ENCODE results near the gene MASP2. TPM values are rescaled to one million over a fixed set of nuclear protein-coding genes. Genes with fewer than 3 reads are reported as not detected.

The MASP2 gene
- total RNA-seq, 6 experiments from 2014 or later = 144 to 222 (median 185) TPM

DNA sequence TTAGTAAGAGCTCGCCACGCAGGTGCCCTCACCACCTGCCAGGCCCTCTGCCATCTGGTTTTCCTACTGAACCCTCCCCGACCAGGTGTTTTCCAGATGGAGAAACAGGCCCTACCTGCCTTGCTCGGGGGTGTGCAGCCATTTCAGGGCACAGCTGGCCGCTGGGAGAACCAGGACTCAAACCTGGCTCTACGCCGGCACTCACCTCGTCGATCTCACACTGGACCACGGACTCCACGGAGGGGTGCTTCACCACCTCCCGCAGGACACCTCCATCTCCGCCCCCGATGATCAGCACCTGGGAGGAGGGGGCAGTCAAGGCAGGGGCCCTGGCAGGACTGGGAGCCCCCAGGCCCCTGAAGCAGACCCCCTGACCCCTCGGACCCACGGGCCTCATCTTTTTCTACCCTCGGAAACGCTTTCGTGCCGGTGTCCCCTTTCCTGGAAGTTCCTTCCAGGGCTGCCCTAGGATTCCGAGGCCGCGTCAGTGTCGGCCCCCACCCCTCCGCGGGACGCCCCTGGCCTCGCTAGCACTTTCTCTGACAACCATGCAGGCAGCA lies 11.6 kb upstream of the MASP2 start:
- Histone ChIP-seq H3K4me1 (peaks cover 0 to 7% (median 3%) of the 10 kb centered on the region in 4 donors), H3K27me3 (no peaks in the 10 kb centered on the region), H3K4me3 (peak overlapping the region; percentile 75 to 94 (median 89)), H3K36me3 (peaks cover 0 to 13% (median under 1%) of the 10 kb centered on the region in 4 donors), H3K27ac (no peak overlapping the region), H3K9me3 (no peaks in the 10 kb centered on the region)
- no peak for TF ChIP-seq CTCF (IDR thresholded peaks at IDR 0.05)
- intact Hi-C loops (cut with DNase I) = no loop called here
- ATAC-seq = no peak
- DNase-seq = no peak
- 66% methylated on average over 11 of the region's 28 CpGs for WGBS (ENCODE audit: insufficient coverage, low coverage, low lambda C conversion rate, missing lambda C conversion rate)

DNA sequence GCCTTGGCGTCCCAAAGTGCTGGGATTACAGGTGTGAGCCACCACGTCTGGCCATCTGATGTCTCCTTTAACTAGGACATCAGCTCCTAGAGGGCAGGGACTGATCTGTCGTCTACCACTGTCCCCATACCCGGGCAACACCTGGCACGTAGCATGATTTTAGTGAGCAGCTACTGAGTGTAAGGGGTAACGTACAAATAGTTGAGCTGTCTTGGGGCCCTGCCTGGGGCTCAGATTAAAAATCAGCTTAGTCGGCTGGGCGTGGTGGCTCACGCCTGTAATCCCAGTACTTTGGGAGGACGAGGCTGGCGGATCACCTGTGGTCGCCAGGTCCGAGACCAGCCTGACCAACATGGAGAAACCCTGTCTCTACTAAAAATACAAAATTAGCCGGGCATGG lies 11.0 kb upstream of the MASP2 start:
- H3K36me3 ChIP-seq = peaks cover 0 to 13% (median under 1%) of the 10 kb centered on the region in 4 donors
- TF ChIP-seq CTCF (IDR thresholded peaks at IDR 0.05) (no peak), POLR2A (IDR thresholded peaks at IDR 0.05) (no peak)
- no peak for DNase-seq
- intact Hi-C loops (cut with DNase I) = no loop called here
- no peaks in the 10 kb centered on the region for H3K27me3 ChIP-seq
- H3K4me3 ChIP-seq = no peak overlapping the region
- no peak overlapping the region for H3K27ac ChIP-seq
- no peak for ATAC-seq
- no peaks in the 10 kb centered on the region for H3K9me3 ChIP-seq
- 92% methylated on average over 4 of the region's 14 CpGs for WGBS (ENCODE audit: insufficient coverage, low coverage, low lambda C conversion rate, missing lambda C conversion rate)
- peaks cover 0 to 7% (median 3%) of the 10 kb centered on the region in 4 donors for H3K4me1 ChIP-seq

DNA sequence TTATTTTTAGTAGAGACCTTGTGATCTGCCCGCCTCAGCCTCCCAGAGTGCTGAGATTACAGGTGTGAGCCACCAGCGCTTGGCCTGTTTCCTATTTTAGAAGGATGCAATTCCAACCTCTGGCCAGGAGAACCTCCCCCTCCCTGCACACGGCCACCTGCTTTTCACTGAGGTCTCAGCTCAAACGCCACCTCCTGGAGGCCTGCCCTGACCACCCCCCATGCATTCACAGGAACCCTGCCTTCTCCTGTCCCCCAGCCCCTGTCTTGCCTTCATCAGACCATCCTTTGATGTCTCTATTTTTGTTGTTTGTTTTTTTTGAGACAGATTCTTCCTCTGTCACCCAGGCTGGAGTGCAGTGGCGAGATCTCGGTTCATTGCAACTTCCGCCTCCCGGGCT lies 10.4 kb upstream of the MASP2 start:
- TF ChIP-seq CTCF (IDR thresholded peaks at IDR 0.05) (no peak), POLR2A (IDR thresholded peaks at IDR 0.05) (no peak)
- Histone ChIP-seq H3K4me3 (no peak overlapping the region), H3K4me1 (peaks cover 0 to 7% (median 3%) of the 10 kb centered on the region in 4 donors), H3K27me3 (no peaks in the 10 kb centered on the region), H3K9me3 (no peaks in the 10 kb centered on the region), H3K36me3 (peaks cover 0 to 13% (median under 1%) of the 10 kb centered on the region in 4 donors), H3K27ac (no peak overlapping the region)
- DNase-seq = no peak
- intact Hi-C loops (cut with DNase I) = no loop called here
- ATAC-seq = no peak
- WGBS (ENCODE audit: insufficient coverage, low coverage, low lambda C conversion rate, missing lambda C conversion rate) = 86% methylated on average over 6 of the region's 8 CpGs

DNA sequence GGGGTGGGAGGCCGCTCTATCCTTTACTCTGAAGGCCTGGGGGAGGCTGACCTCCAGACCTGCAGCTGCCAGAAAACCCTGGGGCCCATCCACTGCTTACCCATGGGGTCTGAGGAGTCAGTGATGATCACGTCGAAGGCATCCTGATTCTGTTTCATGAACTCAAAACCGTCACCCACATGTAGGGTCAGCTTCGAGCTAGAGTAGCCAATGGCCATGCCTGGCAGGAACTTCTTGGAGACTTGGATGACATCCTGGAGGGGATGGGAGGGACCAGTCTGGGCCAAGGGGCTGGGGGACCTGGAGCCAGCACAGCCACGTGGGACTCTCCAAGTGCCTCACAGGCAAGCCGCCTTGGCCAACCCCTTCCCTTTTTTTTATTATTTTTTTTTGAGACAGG lies 9.5 kb upstream of the MASP2 start:
- peaks cover 0 to 13% (median under 1%) of the 10 kb centered on the region in 4 donors for H3K36me3 ChIP-seq
- intact Hi-C loops (cut with DNase I) = no loop called here
- DNase-seq (no peak), ATAC-seq (no peak)
- no peak overlapping the region for H3K27ac ChIP-seq
- no peaks in the 10 kb centered on the region for H3K27me3 ChIP-seq
- WGBS (ENCODE audit: insufficient coverage, low coverage, low lambda C conversion rate, missing lambda C conversion rate) = 83% methylated on average over 2 of the region's 7 CpGs
- no peak for TF ChIP-seq POLR2A (IDR thresholded peaks at IDR 0.05)
- no peak for TF ChIP-seq CTCF (IDR thresholded peaks at IDR 0.05)
- H3K9me3 ChIP-seq = no peaks in the 10 kb centered on the region
- H3K4me3 ChIP-seq = no peak overlapping the region
- H3K4me1 ChIP-seq = peaks cover 0 to 7% (median 3%) of the 10 kb centered on the region in 4 donors
